Esophagus muscularis mucosa (tissue), 4 donors: Measurements from ENCODE around the gene MAN1A1. TPM values are rescaled to one million over a fixed set of nuclear protein-coding genes. Genes with fewer than 3 reads are reported as not detected.

Experiments
- DNase-seq: peaks from one replicate; pipeline ENCODE4 v3.0.0-alpha.2; 2017; ENCODE audit errors: extremely low spot score
- H3K27ac ChIP-seq, 4 donors: fragments of 200-600 bp; sonication (generic); replicated peaks in 1 of 4; 1 replicate in 3 of 4; 2 replicates in 1 of 4; pipeline ENCODE4 v1.5.1; 2016 to 2019; ENCODE audit warnings: mild to moderate bottlenecking in 1 of 4
- H3K27me3 ChIP-seq, 4 donors: fragments of 200-600 bp; sonication (generic); one replicate each; pipeline versions ENCODE4 v1.5.1 to v1.6.0; 2016 to 2019
- H3K36me3 ChIP-seq, 4 donors: fragments of 200-600 bp; sonication (generic); one replicate each; pipeline ENCODE4 v1.5.1; 2016 to 2019
- H3K4me1 ChIP-seq, 4 donors: fragments of 200-600 bp; sonication (generic); one replicate each; pipeline ENCODE4 v1.5.1; 2016 to 2019
- H3K4me3 ChIP-seq, 4 donors: fragments of 200-600 bp; sonication (generic); 1 replicate in 2 of 4; 2 replicates in 2 of 4; pipeline ENCODE4 v1.5.1; 2016 to 2019; ENCODE audit warnings: mild to moderate bottlenecking in 4 of 4, moderate library complexity in 1 of 4
- H3K9me3 ChIP-seq, 4 donors: fragments of 200-600 bp; sonication (generic); 1 replicate in 3 of 4; 2 replicates in 1 of 4; pipeline ENCODE4 v1.5.1; 2016 to 2019
- EP300 ChIP-seq: sonication (generic); formaldehyde crosslinking; IDR thresholded peaks from one replicate; pipeline ENCODE4 v1.6.1; 2017; ENCODE audit warnings: antibody characterized with exemption
- POLR2A ChIP-seq: fragments of 450-650 bp; IDR thresholded peaks from one replicate; pipeline ENCODE4 v1.6.1; 2017; ENCODE audit warnings: antibody characterized with exemption, moderate library complexity, mild to moderate bottlenecking, low read depth
- POLR2AphosphoS5 ChIP-seq, 2 donors: sonication (generic); formaldehyde crosslinking; IDR thresholded peaks; one replicate each; pipeline ENCODE4 v1.6.1; 2017; ENCODE audit warnings: antibody characterized with exemption in 2 of 2
- WGBS: methylation state at CpG from one replicate; pipeline ENCODE4 v1.1.5; 2018; 5-methylcytosine and 5-hydroxymethylcytosine counted together
- intact Hi-C: fragments of 100-400 bp; cut with DNase I; formaldehyde crosslinking; loops from one replicate; pipeline ENCODE4 v1.15.1; 2023
- total RNA-seq, 4 donors: library from RNA; depleted of rRNA; stranded (reverse); fragments of >200 nt; gene quantifications; one replicate each; pipeline versions ENCODE4 v1.1.0 to v1.2.1, GENCODE V29; 2016
- TF ChIP-seq, protein P1 (sequence below), 3 experiments: fragments of 200-600 bp in 2 of 3; fragments of 450-650 bp in 1 of 3; sonication (generic) in 2 of 3; IDR thresholded peaks; one replicate each; pipeline ENCODE4 v1.5.1; 2017 to 2019; ENCODE audit warnings: antibody characterized with exemption in 3 of 3, mild to moderate bottlenecking in 2 of 3, moderate library complexity in 1 of 3

Gene MAN1A1
- total RNA-seq, 4 donors from 2014 or later, result 79.4 to 125 (median 101) TPM

DNA sequence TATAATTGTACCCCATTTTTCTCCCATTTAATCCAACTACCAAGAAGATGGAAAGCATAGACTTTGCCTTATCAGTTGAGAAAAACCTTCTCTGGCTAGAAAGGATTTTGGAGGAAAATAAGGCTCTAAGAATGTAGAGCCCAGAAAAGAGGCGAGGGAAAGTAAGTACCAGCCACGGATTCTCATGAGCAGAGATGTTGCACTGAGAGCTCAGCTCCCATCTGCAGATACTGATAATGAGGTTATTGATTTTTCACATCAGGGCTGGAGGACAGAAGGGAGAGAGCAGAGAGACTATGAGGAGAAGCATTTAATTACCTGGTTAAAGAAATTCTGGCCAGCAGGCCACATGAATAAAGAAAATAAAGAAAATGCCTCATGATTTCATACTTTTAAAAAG lies 166.7 kb downstream of the MAN1A1 start:
- no peak for DNase-seq
- no peak overlapping the region for H3K27ac ChIP-seq
- H3K4me3 ChIP-seq, result no peak overlapping the region
- TF ChIP-seq, protein P1, sequence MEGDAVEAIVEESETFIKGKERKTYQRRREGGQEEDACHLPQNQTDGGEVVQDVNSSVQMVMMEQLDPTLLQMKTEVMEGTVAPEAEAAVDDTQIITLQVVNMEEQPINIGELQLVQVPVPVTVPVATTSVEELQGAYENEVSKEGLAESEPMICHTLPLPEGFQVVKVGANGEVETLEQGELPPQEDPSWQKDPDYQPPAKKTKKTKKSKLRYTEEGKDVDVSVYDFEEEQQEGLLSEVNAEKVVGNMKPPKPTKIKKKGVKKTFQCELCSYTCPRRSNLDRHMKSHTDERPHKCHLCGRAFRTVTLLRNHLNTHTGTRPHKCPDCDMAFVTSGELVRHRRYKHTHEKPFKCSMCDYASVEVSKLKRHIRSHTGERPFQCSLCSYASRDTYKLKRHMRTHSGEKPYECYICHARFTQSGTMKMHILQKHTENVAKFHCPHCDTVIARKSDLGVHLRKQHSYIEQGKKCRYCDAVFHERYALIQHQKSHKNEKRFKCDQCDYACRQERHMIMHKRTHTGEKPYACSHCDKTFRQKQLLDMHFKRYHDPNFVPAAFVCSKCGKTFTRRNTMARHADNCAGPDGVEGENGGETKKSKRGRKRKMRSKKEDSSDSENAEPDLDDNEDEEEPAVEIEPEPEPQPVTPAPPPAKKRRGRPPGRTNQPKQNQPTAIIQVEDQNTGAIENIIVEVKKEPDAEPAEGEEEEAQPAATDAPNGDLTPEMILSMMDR (IDR thresholded peaks at IDR 0.05), result no peak
- TF ChIP-seq POLR2AphosphoS5 (IDR thresholded peaks at IDR 0.05) (no peak), EP300 (no peak), POLR2A (no peak)
- intact Hi-C loops, result no loop called here
- peaks cover 0 to 66% (median 22%) of the 10 kb centered on the region in 4 donors for H3K36me3 ChIP-seq
- no peaks in the 10 kb centered on the region for H3K4me1 ChIP-seq
- no peaks in the 10 kb centered on the region for H3K27me3 ChIP-seq
- no peaks in the 10 kb centered on the region for H3K9me3 ChIP-seq
- WGBS, result 95% methylated on average over 2 of the region's 2 CpGs

DNA sequence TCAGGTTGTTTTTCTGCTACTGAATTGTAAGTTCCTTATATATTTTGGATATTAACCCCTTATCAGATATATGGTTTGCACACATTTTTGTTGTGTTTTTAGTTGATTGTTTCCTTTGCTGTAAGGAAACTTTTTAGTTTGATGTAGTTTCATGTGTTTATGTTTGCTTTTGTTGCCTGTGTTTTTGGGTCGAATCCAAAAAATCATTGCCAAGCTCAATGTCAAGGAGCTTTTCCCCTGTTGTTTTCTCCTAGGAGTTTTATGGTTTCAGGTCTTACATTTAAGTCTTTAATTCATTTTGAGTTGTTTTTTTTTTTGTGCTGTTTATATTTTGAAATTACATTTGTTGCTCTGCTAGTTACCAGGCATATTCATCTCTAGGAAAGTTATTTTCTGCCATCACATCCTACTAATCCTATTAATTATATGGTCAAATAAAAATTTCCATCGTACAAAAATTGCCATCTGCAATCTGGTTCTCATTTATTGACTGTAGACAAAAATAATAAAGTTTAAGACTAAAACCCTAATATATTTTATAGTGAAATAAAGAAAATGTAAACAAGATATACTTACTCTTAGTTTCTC lies 167.3 kb downstream of the MAN1A1 start:
- Histone ChIP-seq H3K27me3 (no peaks in the 10 kb centered on the region), H3K4me3 (no peak overlapping the region), H3K36me3 (peaks cover 0 to 62% (median 22%) of the 10 kb centered on the region in 4 donors), H3K9me3 (no peaks in the 10 kb centered on the region), H3K4me1 (no peaks in the 10 kb centered on the region), H3K27ac (no peak overlapping the region)
- DNase-seq, result no peak
- intact Hi-C loops, result no loop called here
- TF ChIP-seq EP300, result no peak
- no peak for TF ChIP-seq POLR2AphosphoS5 (IDR thresholded peaks at IDR 0.05)
- TF ChIP-seq, protein P1 (IDR thresholded peaks at IDR 0.05), result no peak
- no peak for TF ChIP-seq POLR2A
- WGBS, result 85% methylated on average over 2 of the region's 2 CpGs

DNA sequence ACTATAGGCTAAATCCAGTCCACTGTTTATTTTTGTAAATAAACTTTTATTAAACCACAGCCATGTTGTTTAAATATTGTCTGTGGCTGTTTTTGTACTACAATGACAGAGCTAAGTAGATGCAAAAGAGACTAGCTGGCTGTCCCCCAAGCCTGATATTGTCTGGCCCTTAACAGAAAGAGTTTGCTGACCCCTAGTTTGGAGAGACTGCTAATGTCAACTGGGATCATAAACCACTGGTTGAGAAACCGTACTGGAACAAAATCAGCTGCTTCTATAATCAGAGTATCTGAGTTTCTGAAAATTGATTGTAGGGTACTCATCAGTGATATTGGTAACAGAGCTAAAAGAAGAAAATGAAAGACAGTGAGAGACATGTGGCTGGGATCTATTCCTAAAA lies 168.5 kb downstream of the MAN1A1 start:
- peaks cover 0 to 2% (median 0%) of the 10 kb centered on the region in 4 donors for H3K4me1 ChIP-seq
- TF ChIP-seq, protein P1 (IDR thresholded peaks at IDR 0.05), result no peak
- TF ChIP-seq POLR2AphosphoS5 (IDR thresholded peaks at IDR 0.05), result no peak
- TF ChIP-seq EP300, result no peak
- no peak for TF ChIP-seq POLR2A
- H3K27ac ChIP-seq, result no peak overlapping the region
- no peak for DNase-seq
- no peaks in the 10 kb centered on the region for H3K9me3 ChIP-seq
- intact Hi-C loops, result no loop called here
- peaks cover 0 to 54% (median 16%) of the 10 kb centered on the region in 4 donors for H3K36me3 ChIP-seq
- H3K4me3 ChIP-seq, result no peak overlapping the region
- H3K27me3 ChIP-seq, result no peaks in the 10 kb centered on the region
- 93% methylated on average over 1 of the region's 1 CpG for WGBS

DNA sequence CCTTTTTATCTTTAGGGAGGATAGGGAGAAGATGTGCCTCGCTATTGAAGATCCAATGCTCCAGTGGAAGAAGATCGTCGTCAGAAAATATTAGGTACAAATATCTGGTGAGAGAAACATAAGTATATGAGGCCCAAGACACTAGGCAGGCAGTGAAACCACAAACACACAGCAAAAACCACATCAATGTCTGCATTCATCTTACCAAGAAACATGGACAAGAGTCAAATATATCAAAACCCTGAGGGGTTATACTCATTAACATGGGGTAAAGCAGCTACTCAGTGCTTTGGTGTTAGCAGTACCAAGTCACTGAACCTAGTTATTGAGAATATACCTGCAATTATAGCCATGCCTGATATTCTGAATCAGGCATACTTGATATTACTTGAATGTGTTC lies 169.7 kb downstream of the MAN1A1 start:
- H3K27ac ChIP-seq, result no peak overlapping the region
- TF ChIP-seq, protein P1 (IDR thresholded peaks at IDR 0.05), result no peak
- TF ChIP-seq POLR2AphosphoS5 (IDR thresholded peaks at IDR 0.05), result no peak
- TF ChIP-seq EP300, result no peak
- TF ChIP-seq POLR2A, result no peak
- peaks cover 0 to 11% (median 0%) of the 10 kb centered on the region in 4 donors for H3K4me1 ChIP-seq
- H3K36me3 ChIP-seq, result peaks cover 0 to 45% (median 12%) of the 10 kb centered on the region in 4 donors
- WGBS, result 93% methylated on average over 3 of the region's 3 CpGs
- H3K27me3 ChIP-seq, result no peaks in the 10 kb centered on the region
- intact Hi-C loops, result no loop called here
- no peak for DNase-seq
- H3K9me3 ChIP-seq, result no peaks in the 10 kb centered on the region
- H3K4me3 ChIP-seq, result no peak overlapping the region

DNA sequence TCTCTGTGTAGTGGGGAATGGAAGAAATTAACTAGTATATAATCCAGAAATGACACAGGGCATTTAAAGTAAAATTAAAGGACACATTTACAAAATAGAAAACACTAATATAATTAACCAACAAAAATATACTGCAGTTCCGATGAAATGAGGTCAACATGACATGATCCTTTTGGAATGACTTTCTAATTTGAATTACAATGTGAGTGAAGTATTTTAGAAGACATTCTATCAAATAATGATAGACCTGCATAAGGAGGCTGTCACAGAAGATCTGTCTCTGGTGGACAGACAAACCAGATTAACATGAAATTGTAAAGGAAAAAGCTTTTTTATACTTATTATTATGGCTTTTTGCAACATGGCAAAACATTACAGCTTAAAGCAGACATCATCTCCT lies 170.5 kb downstream of the MAN1A1 start:
- DNase-seq, result no peak
- H3K9me3 ChIP-seq, result no peaks in the 10 kb centered on the region
- peaks cover 0 to 39% (median 12%) of the 10 kb centered on the region in 4 donors for H3K36me3 ChIP-seq
- peaks cover 0 to 14% (median 1%) of the 10 kb centered on the region in 4 donors for H3K4me1 ChIP-seq
- no peak overlapping the region for H3K27ac ChIP-seq
- no peak overlapping the region for H3K4me3 ChIP-seq
- 77% methylated on average over 1 of the region's 1 CpG for WGBS
- no peaks in the 10 kb centered on the region for H3K27me3 ChIP-seq
- TF ChIP-seq EP300, result no peak
- intact Hi-C loops, result no loop called here
